Stimulated activated naive B cell treated with anti-CD40 and anti-IgM and Interleukin-4, amounts not matched to agents 10 μg/mL and 1 μg/mL and 100 μg/mL, for 72 hours (primary cell): Measurements from ENCODE around the gene C19orf33.

Experiments used
- ATAC-seq, 2 donors: fragments of 150-1000 bp; cut with Tn5 transposase; replicated peaks; 2 replicates each; pipeline ENCODE4 v1.10.0; 2021; ENCODE audit warnings: moderate library complexity in 1 of 2
- DNase-seq: peaks from one replicate; pipeline ENCODE4 v3.0.0; 2021
- H3K27ac Mint-ChIP-seq: one replicate; pipeline ENCODE4 v1.8.0; 2022; ENCODE audit warnings: mild to moderate bottlenecking, mixed read lengths
- H3K27me3 Mint-ChIP-seq, 2 donors: one replicate each; pipeline ENCODE4 v1.8.0; 2022; ENCODE audit warnings: mixed read lengths in 2 of 2
- H3K36me3 Mint-ChIP-seq, 2 donors: one replicate each; pipeline ENCODE4 v1.8.0; 2022; ENCODE audit warnings: mixed read lengths in 2 of 2, mild to moderate bottlenecking in 1 of 2
- H3K4me1 Mint-ChIP-seq, 2 donors: one replicate each; pipeline ENCODE4 v1.8.0; 2022; ENCODE audit warnings: mixed read lengths in 2 of 2, mild to moderate bottlenecking in 1 of 2
- H3K4me3 Mint-ChIP-seq, 2 donors: one replicate each; pipeline ENCODE4 v1.8.0; 2022; ENCODE audit warnings: mild to moderate bottlenecking in 2 of 2, mixed read lengths in 2 of 2, moderate library complexity in 1 of 2
- H3K9me3 Mint-ChIP-seq, 2 donors: one replicate each; pipeline ENCODE4 v1.8.0; 2022; ENCODE audit warnings: mixed read lengths in 2 of 2, mild to moderate bottlenecking in 1 of 2

Gene C19orf33

DNA sequence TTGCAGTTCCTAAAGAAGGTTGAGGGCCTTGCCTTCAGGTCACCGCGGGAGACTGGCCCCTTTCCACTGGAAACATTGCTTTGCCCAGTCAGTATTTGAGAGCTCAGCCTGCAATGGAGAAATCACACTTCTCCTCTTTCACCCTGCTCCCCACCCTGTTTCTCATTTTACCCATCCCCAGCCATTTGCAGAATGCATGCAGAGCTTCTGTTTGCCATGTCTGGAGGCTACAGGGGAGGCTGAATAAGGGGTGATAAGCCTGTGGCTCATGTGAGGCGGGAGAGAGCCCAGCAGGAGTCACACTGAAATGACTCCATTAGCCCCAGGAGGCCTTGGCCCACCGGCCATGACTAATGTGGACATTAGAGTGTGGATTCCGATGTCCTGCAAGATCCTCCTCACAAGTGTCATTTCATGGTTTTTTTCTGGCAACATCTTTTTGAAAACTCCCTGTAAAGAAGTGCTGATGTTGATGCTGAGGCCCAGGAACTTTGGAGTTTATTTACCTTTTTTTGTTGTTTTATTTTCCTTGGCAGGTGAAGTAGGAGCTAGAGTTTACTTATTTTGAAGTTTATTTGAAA lies 33.4 kb upstream of the C19orf33 start:
- DNase-seq (no peak), ATAC-seq (no peak)
- Mint-ChIP-seq H3K27ac (no peak overlapping the region), H3K27me3 (no peaks in the 10 kb centered on the region), H3K9me3 (no peaks in the 10 kb centered on the region), H3K4me3 (no peak overlapping the region), H3K36me3 (peaks cover 51 to 70% of the 10 kb centered on the region in 2 donors), H3K4me1 (peaks cover 47 to 88% of the 10 kb centered on the region in 2 donors)

DNA sequence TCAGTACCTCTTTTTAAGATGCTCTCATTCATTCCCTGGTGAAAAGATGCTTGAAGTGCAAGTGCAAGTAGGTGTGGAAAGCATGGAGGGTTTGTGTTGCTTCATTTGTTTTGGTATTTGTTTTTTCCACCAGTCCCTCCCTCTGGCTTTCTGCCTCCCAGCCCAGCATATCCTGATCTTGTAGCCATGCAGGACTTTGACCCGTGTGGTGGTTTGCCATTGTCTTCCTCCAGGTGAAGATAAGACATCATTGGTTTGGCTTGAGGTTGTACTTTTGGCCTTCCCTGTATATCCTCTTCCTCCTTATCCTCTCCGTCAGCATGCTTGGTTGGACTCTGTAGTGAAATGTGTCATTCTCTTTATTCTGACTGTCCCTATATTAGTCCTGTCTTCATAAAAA lies 30.6 kb upstream of the C19orf33 start:
- H3K4me3 Mint-ChIP-seq, result no peak overlapping the region
- peak overlapping the region; percentile 65 for H3K27ac Mint-ChIP-seq
- no peak for DNase-seq
- H3K9me3 Mint-ChIP-seq, result no peaks in the 10 kb centered on the region
- peaks cover 33 to 60% of the 10 kb centered on the region in 2 donors for H3K36me3 Mint-ChIP-seq
- ATAC-seq, result no peak
- no peaks in the 10 kb centered on the region for H3K27me3 Mint-ChIP-seq
- peaks cover 28 to 74% of the 10 kb centered on the region in 2 donors for H3K4me1 Mint-ChIP-seq

- no peaks in the 10 kb centered on the region for H3K9me3 Mint-ChIP-seq
- H3K27ac Mint-ChIP-seq, result peak overlapping the region; percentile 69
- ATAC-seq, result no peak
- peaks cover 27 to 66% of the 10 kb centered on the region in 2 donors for H3K4me1 Mint-ChIP-seq
- no peak for DNase-seq
- H3K36me3 Mint-ChIP-seq, result peaks cover 27 to 58% of the 10 kb centered on the region in 2 donors
- H3K4me3 Mint-ChIP-seq, result peak overlapping the region in 1 of 2 donors; percentile 30
- H3K27me3 Mint-ChIP-seq, result no peaks in the 10 kb centered on the region
These were observed 29.3 kb upstream of the C19orf33 start for GRCh38 chr19:38274739-38275138.

- Mint-ChIP-seq H3K4me1 (peaks cover 29 to 65% of the 10 kb centered on the region in 2 donors), H3K27ac (no peak overlapping the region)
These were observed 27.0 kb upstream of the C19orf33 start for GRCh38 chr19:38276942-38277517.

GRCh38 chr19:38277549-38277948 lies 26.5 kb upstream of the C19orf33 start:
- Mint-ChIP-seq H3K4me1 (peaks cover 27 to 65% of the 10 kb centered on the region in 2 donors), H3K27me3 (no peaks in the 10 kb centered on the region), H3K4me3 (no peak overlapping the region), H3K27ac (no peak overlapping the region), H3K9me3 (no peaks in the 10 kb centered on the region), H3K36me3 (peaks cover 26 to 55% of the 10 kb centered on the region in 2 donors)
- ATAC-seq, result no peak
- no peak for DNase-seq

More at GRCh38 chr19:38276942-38277517, 27.0 kb upstream of the C19orf33 start:
- Mint-ChIP-seq H3K9me3 (no peaks in the 10 kb centered on the region), H3K27me3 (no peaks in the 10 kb centered on the region), H3K36me3 (peaks cover 27 to 57% of the 10 kb centered on the region in 2 donors), H3K4me3 (no peak overlapping the region)
- ATAC-seq, result no peak
- no peak for DNase-seq

- H3K4me1 Mint-ChIP-seq, result peaks cover 29 to 68% of the 10 kb centered on the region in 2 donors
- H3K4me3 Mint-ChIP-seq, result no peak overlapping the region
- ATAC-seq (no peak), DNase-seq (no peak)
- no peak overlapping the region for H3K27ac Mint-ChIP-seq
- peaks cover 32 to 61% of the 10 kb centered on the region in 2 donors for H3K36me3 Mint-ChIP-seq
- H3K27me3 Mint-ChIP-seq, result no peaks in the 10 kb centered on the region
- H3K9me3 Mint-ChIP-seq, result no peaks in the 10 kb centered on the region
These were observed 25.9 kb upstream of the C19orf33 start for GRCh38 chr19:38277969-38278680.

DNA sequence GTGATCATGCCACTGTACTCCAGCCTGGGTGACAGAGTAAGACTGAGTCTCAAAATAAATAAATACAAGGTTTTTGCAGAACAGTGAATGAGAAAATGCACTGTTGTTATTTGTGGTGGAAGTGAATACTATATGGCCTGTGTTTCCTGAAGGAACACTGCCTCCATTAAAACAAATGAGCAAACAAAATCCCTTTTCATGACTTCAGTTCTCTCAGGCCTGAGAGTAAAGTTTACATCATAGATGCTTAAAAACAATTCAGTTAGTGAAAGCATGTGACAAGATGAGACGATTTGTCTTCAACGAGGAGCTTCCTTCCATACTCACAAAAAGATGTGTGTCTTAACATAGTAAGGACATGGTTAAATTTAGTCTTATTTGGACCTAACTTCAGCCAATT lies 25.3 kb upstream of the C19orf33 start:
- peak overlapping the region; percentile 31 for H3K27ac Mint-ChIP-seq
- H3K36me3 Mint-ChIP-seq, result peaks cover 30 to 60% of the 10 kb centered on the region in 2 donors
- no peaks in the 10 kb centered on the region for H3K9me3 Mint-ChIP-seq
- no peak for DNase-seq
- no peak for ATAC-seq
- H3K27me3 Mint-ChIP-seq, result no peaks in the 10 kb centered on the region
- no peak overlapping the region for H3K4me3 Mint-ChIP-seq
- peaks cover 27 to 68% of the 10 kb centered on the region in 2 donors for H3K4me1 Mint-ChIP-seq

- DNase-seq, result no peak
- H3K27me3 Mint-ChIP-seq, result no peaks in the 10 kb centered on the region
- no peak overlapping the region for H3K4me3 Mint-ChIP-seq
- H3K4me1 Mint-ChIP-seq, result peaks cover 31 to 70% of the 10 kb centered on the region in 2 donors
- ATAC-seq, result no peak
- peak overlapping the region; percentile 47 for H3K27ac Mint-ChIP-seq
- peaks cover 36 to 59% of the 10 kb centered on the region in 2 donors for H3K36me3 Mint-ChIP-seq
- no peaks in the 10 kb centered on the region for H3K9me3 Mint-ChIP-seq
These were observed 23.8 kb upstream of the C19orf33 start for GRCh38 chr19:38280030-38280921.

- ATAC-seq, result peak; percentile 39 to 49
- H3K4me1 Mint-ChIP-seq, result peaks cover 32 to 74% of the 10 kb centered on the region in 2 donors
These were observed 22.1 kb upstream of the C19orf33 start for GRCh38 chr19:38281811-38282566.

DNA sequence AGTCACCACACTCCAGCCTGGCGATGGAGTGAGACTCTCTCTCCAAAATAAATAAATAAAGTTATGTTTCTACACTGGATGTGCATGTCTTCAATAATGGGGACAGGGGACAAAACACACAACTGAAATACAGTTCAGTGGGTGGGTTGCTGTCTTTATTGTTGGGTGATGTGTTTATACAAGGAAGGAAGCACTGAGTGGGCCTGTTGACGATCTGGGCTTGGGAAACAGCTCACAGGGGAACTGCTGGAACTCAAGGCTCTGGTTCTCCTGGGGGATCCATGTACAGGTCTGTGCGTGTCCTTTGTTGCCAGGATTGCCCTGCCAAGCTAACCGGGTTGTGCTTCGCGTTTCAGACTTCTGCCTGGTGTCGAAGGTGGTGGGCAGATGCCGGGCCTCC lies 20.8 kb upstream of the C19orf33 start:
- Mint-ChIP-seq H3K4me1 (peaks cover 36 to 72% of the 10 kb centered on the region in 2 donors), H3K9me3 (no peaks in the 10 kb centered on the region), H3K36me3 (peaks cover 44 to 69% of the 10 kb centered on the region in 2 donors), H3K27me3 (no peaks in the 10 kb centered on the region), H3K27ac (no peak overlapping the region), H3K4me3 (no peak overlapping the region)
- DNase-seq, result no peak
- no peak for ATAC-seq

More at GRCh38 chr19:38281811-38282566, 22.1 kb upstream of the C19orf33 start:
- Mint-ChIP-seq H3K4me3 (no peak overlapping the region), H3K27me3 (no peaks in the 10 kb centered on the region), H3K36me3 (peaks cover 43 to 64% of the 10 kb centered on the region in 2 donors), H3K9me3 (no peaks in the 10 kb centered on the region), H3K27ac (peak overlapping the region; percentile 3)
- DNase-seq, result no peak

GRCh38 chr19:38284422-38284821 lies 19.6 kb upstream of the C19orf33 start:
- H3K9me3 Mint-ChIP-seq, result no peaks in the 10 kb centered on the region
- H3K4me1 Mint-ChIP-seq, result peaks cover 36 to 68% of the 10 kb centered on the region in 2 donors
- peaks cover 47 to 73% of the 10 kb centered on the region in 2 donors for H3K36me3 Mint-ChIP-seq

GRCh38 chr19:38285567-38285966 lies 18.5 kb upstream of the C19orf33 start:
- no peaks in the 10 kb centered on the region for H3K27me3 Mint-ChIP-seq
- DNase-seq, result no peak
- H3K36me3 Mint-ChIP-seq, result peaks cover 54 to 74% of the 10 kb centered on the region in 2 donors
- no peak overlapping the region for H3K4me3 Mint-ChIP-seq
- H3K27ac Mint-ChIP-seq, result peak overlapping the region; percentile 67
- H3K4me1 Mint-ChIP-seq, result peaks cover 29 to 58% of the 10 kb centered on the region in 2 donors
- no peaks in the 10 kb centered on the region for H3K9me3 Mint-ChIP-seq
- no peak for ATAC-seq

More at GRCh38 chr19:38284422-38284821, 19.6 kb upstream of the C19orf33 start:
- Mint-ChIP-seq H3K27ac (peak overlapping the region; percentile 95), H3K27me3 (no peaks in the 10 kb centered on the region), H3K4me3 (peak overlapping the region; percentile 46 to 69)
- peak; percentile 85 to 87 for ATAC-seq
- DNase-seq, result peak; percentile 13

DNA sequence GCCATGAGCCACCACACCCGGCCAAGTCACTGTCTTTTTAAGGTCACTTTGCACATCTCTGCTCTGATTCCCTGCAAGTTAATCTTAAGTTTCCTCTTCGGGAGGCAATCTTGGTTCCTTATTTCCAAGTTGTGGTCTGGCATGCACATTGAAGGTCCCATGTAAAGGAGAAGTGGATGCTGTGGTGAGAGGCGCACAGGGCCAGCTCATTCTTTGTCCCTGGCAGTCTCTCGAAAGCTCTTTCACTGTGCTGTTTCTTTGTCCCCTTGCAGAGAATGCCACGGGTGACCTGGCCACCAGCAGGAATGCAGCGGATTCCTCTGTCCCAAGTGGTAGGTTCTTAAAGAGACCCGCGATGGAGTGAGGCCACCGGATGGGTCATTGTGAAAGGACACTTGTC lies 16.4 kb upstream of the C19orf33 start:
- ATAC-seq (peak; percentile 29 to 36), DNase-seq (no peak)
- peaks cover 18 to 38% of the 10 kb centered on the region in 2 donors for H3K4me1 Mint-ChIP-seq
- H3K36me3 Mint-ChIP-seq, result peaks cover 55 to 79% of the 10 kb centered on the region in 2 donors
- H3K9me3 Mint-ChIP-seq, result no peaks in the 10 kb centered on the region
- no peak overlapping the region for H3K4me3 Mint-ChIP-seq
- H3K27me3 Mint-ChIP-seq, result no peaks in the 10 kb centered on the region
- H3K27ac Mint-ChIP-seq, result peak overlapping the region; percentile 42
